ENCODE results near the gene RPL18A. TPM values are rescaled to one million over a fixed set of nuclear protein-coding genes. Genes with fewer than 3 reads are reported as not detected.

The RPL18A gene
- total and polyA plus RNA-seq, 4 donors, result 452 to 870 (median 477) TPM

Small RNAs within 50 kb of the gene (small RNA-seq; reads per million reads assigned to genes)
- gene SNORA68, result not detected

Other genes starting within 250 kb of the RPL18A start
- under 1 TPM in 1 of 2 donors, not detected in 1; under 0.01 TPM for gene UNC13A, start 171.6 kb upstream of the RPL18A start, total RNA-seq
- gene UNC13A, start 171.6 kb upstream of the RPL18A start, polyA plus RNA-seq, result under 1 TPM in 1 of 2 donors, not detected in 1; 0.01 TPM
- 10 to 100 TPM in 1 of 2 donors, 1 to 10 TPM in 1; 8.2 to 20.3 TPM for gene MAP1S, start 140.4 kb upstream of the RPL18A start, total RNA-seq
- 10 to 100 TPM in 1 of 2 donors, 1 to 10 TPM in 1; 8.2 to 12.9 TPM for gene MAP1S, start 140.4 kb upstream of the RPL18A start, polyA plus RNA-seq
- gene FCHO1, start 108.4 kb upstream of the RPL18A start, total RNA-seq, result 1 to 10 TPM; 2.1 to 2.8 TPM
- 1 to 10 TPM in 1 of 2 donors, under 1 TPM in 1; 0.69 to 1.3 TPM for gene FCHO1, start 108.4 kb upstream of the RPL18A start, polyA plus RNA-seq
- 1 to 10 TPM in 1 of 2 donors, under 1 TPM in 1; 0.14 to 1.0 TPM for gene B3GNT3, start 64.8 kb upstream of the RPL18A start, total RNA-seq
- gene B3GNT3, start 64.8 kb upstream of the RPL18A start, polyA plus RNA-seq, result 1 to 10 TPM; 1.1 to 2.1 TPM
- gene INSL3, start 38.4 kb upstream of the RPL18A start, total RNA-seq, result not detected
- gene INSL3, start 38.4 kb upstream of the RPL18A start, polyA plus RNA-seq, result under 1 TPM in 1 of 2 donors, not detected in 1; 0.22 TPM
- 1 to 10 TPM; 4.4 to 7.1 TPM for gene JAK3, start 11.9 kb upstream of the RPL18A start, total RNA-seq
- 1 to 10 TPM in 1 of 2 donors, under 1 TPM in 1; 0.87 to 1.7 TPM for gene JAK3, start 11.9 kb upstream of the RPL18A start, polyA plus RNA-seq
- gene SLC5A5, start 12.0 kb downstream of the RPL18A start, total RNA-seq, result under 1 TPM in 1 of 2 donors, not detected in 1; 0.09 TPM
- gene SLC5A5, start 12.0 kb downstream of the RPL18A start, polyA plus RNA-seq, result not detected
- gene CCDC124, start 73.1 kb downstream of the RPL18A start, total RNA-seq, result 10 to 100 TPM; 15.8 to 21.1 TPM
- gene CCDC124, start 73.1 kb downstream of the RPL18A start, polyA plus RNA-seq, result 10 to 100 TPM; 43.0 to 59.3 TPM
- under 1 TPM; 0.05 to 0.08 TPM for gene KCNN1, start 107.2 kb downstream of the RPL18A start, total RNA-seq
- gene KCNN1, start 107.2 kb downstream of the RPL18A start, polyA plus RNA-seq, result under 1 TPM in 1 of 2 donors, not detected in 1; 0.05 TPM
- 10 to 100 TPM in 1 of 2 donors, 1 to 10 TPM in 1; 7.6 to 32.3 TPM for gene ARRDC2, start 148.3 kb downstream of the RPL18A start, total RNA-seq
- gene ARRDC2, start 148.3 kb downstream of the RPL18A start, polyA plus RNA-seq, result 1 to 10 TPM; 2.7 to 5.3 TPM
- 1 to 10 TPM; 1.3 to 2.4 TPM for gene IL12RB1, start 227.0 kb downstream of the RPL18A start, total RNA-seq
- gene IL12RB1, start 227.0 kb downstream of the RPL18A start, polyA plus RNA-seq, result under 1 TPM; 0.43 to 0.90 TPM
- 10 to 100 TPM in 1 of 2 donors, 1 to 10 TPM in 1; 8.6 to 10.6 TPM for gene MAST3, start 237.9 kb downstream of the RPL18A start, total RNA-seq
- 1 to 10 TPM; 4.3 to 4.7 TPM for gene MAST3, start 237.9 kb downstream of the RPL18A start, polyA plus RNA-seq